Right atrium auricular region (tissue), 2 donors: Measurements from ENCODE around the gene MESP2. TPM values are rescaled to one million over a fixed set of nuclear protein-coding genes. Genes with fewer than 3 reads are reported as not detected.

Experiments
- DNase-seq: peaks from one replicate; pipeline ENCODE4 v3.0.0-alpha.2; 2019; ENCODE audit warnings: low spot score
- H3K27ac ChIP-seq, 2 donors: fragments of 200-600 bp; sonication (generic); 1 replicate in 1 of 2; 2 replicates in 1 of 2; pipeline ENCODE4 v1.5.1; 2016 to 2019
- H3K27me3 ChIP-seq, 2 donors: fragments of 200-600 bp; sonication (generic); one replicate each; pipeline versions ENCODE4 v1.5.1 to v1.6.0; 2017 to 2019
- H3K36me3 ChIP-seq: fragments of 200-600 bp; sonication (generic); one replicate; pipeline ENCODE4 v1.5.1; 2016
- H3K4me1 ChIP-seq, 2 donors: fragments of 200-600 bp; sonication (generic); one replicate each; pipeline versions ENCODE4 v1.5.1 to v1.6.0; 2017 to 2019
- H3K4me3 ChIP-seq, 2 donors: fragments of 200-600 bp; sonication (generic); 1 replicate in 1 of 2; 2 replicates in 1 of 2; pipeline ENCODE4 v1.5.1; 2017 to 2019; ENCODE audit warnings: mild to moderate bottlenecking in 1 of 2, moderate library complexity in 1 of 2
- H3K9me3 ChIP-seq, 2 donors: fragments of 200-600 bp; sonication (generic); one replicate each; pipeline ENCODE4 v1.5.1; 2019
- CTCF ChIP-seq, 2 donors: fragments of 200-600 bp; sonication (generic); IDR thresholded peaks; one replicate each; pipeline ENCODE4 v1.5.1; 2019; ENCODE audit warnings: antibody characterized with exemption in 2 of 2
- total RNA-seq, 2 donors: library from RNA; depleted of rRNA; stranded (reverse); fragments of >200 nt; gene quantifications; one replicate each; pipeline ENCODE4 v1.1.0, GENCODE V29; 2016

The MESP2 gene
- total RNA-seq, 2 donors from 2014 or later, result not detected

- no peaks in the 10 kb centered on the region for H3K27me3 ChIP-seq
- TF ChIP-seq CTCF (IDR thresholded peaks at IDR 0.05), result no peak
- H3K9me3 ChIP-seq, result no peaks in the 10 kb centered on the region
- H3K27ac ChIP-seq, result no peak overlapping the region
- no peaks in the 10 kb centered on the region for H3K36me3 ChIP-seq
- peaks cover 0 to 10% of the 10 kb centered on the region in 2 donors for H3K4me1 ChIP-seq
- no peak for DNase-seq
- H3K4me3 ChIP-seq, result no peak overlapping the region
Observed at GRCh38 chr15:89806559-89807550, 30.7 kb downstream of the MESP2 start.

- H3K36me3 ChIP-seq, result no peaks in the 10 kb centered on the region
- TF ChIP-seq CTCF (IDR thresholded peaks at IDR 0.05), result no peak
- no peak for DNase-seq
- H3K4me1 ChIP-seq, result peaks cover 0 to 18% of the 10 kb centered on the region in 2 donors
- H3K9me3 ChIP-seq, result no peaks in the 10 kb centered on the region
- H3K4me3 ChIP-seq, result no peak overlapping the region
- no peak overlapping the region for H3K27ac ChIP-seq
- H3K27me3 ChIP-seq, result no peaks in the 10 kb centered on the region
Observed at GRCh38 chr15:89807689-89808088, 31.6 kb downstream of the MESP2 start.

DNA sequence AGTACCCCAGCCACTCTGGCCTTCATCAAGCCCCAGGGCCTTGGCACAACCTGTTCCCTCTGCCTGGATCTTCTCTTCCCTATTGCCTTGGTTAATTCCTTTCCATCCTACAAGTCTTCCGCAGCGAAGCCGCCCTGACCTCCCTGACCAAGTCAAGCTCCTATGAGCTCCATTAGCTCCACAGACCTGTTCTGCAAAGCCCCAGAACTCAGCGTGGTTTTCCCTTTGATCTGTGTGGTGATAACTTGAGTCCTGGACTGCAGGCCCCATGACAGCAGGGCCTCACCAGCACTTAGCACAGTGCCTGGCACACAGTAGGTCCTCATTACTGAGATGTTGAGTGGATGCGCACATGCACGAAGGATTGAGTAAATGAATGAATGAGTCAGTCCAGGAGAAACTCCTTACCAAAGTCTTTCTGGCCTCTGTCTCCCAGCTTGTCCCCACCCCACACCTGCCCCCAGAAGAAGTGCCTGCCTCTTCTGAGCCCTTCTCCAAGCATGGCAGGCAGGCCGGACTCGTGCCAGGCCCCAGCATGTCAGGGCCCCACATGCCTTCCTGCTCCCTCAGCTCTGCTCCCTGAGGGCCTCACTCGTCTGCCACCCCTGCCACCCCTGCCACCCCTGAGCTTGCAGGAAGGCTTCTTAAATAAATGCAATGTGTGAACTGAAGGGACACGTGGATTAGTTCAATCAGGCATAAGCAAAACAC is 32.2 kb downstream of the MESP2 start:
- no peak for TF ChIP-seq CTCF (IDR thresholded peaks at IDR 0.05)
- DNase-seq, result no peak
- H3K4me3 ChIP-seq, result no peak overlapping the region

GRCh38 chr15:89809093-89809786 is 33.1 kb downstream of the MESP2 start:
- H3K4me3 ChIP-seq, result no peak overlapping the region

More for the DNA sequence above, 32.2 kb downstream of the MESP2 start:
- Histone ChIP-seq H3K27me3 (no peaks in the 10 kb centered on the region), H3K36me3 (no peaks in the 10 kb centered on the region), H3K4me1 (peaks cover 0 to 22% of the 10 kb centered on the region in 2 donors), H3K27ac (no peak overlapping the region), H3K9me3 (no peaks in the 10 kb centered on the region)

More at GRCh38 chr15:89809093-89809786, 33.1 kb downstream of the MESP2 start:
- TF ChIP-seq CTCF (IDR thresholded peaks at IDR 0.05), result no peak
- DNase-seq, result no peak
- Histone ChIP-seq H3K36me3 (no peaks in the 10 kb centered on the region), H3K27ac (no peak overlapping the region), H3K9me3 (no peaks in the 10 kb centered on the region), H3K4me1 (peaks cover 0 to 23% of the 10 kb centered on the region in 2 donors), H3K27me3 (peaks cover 2% of the 10 kb centered on the region in 2 donors)
